ENCODE measurements around the gene ZCCHC24. TPM values are rescaled to one million over a fixed set of nuclear protein-coding genes. Genes with fewer than 3 reads are reported as not detected.

The ZCCHC24 gene
- total RNA-seq, 1 experiment from 2014 or later: 6.0 TPM

DNA sequence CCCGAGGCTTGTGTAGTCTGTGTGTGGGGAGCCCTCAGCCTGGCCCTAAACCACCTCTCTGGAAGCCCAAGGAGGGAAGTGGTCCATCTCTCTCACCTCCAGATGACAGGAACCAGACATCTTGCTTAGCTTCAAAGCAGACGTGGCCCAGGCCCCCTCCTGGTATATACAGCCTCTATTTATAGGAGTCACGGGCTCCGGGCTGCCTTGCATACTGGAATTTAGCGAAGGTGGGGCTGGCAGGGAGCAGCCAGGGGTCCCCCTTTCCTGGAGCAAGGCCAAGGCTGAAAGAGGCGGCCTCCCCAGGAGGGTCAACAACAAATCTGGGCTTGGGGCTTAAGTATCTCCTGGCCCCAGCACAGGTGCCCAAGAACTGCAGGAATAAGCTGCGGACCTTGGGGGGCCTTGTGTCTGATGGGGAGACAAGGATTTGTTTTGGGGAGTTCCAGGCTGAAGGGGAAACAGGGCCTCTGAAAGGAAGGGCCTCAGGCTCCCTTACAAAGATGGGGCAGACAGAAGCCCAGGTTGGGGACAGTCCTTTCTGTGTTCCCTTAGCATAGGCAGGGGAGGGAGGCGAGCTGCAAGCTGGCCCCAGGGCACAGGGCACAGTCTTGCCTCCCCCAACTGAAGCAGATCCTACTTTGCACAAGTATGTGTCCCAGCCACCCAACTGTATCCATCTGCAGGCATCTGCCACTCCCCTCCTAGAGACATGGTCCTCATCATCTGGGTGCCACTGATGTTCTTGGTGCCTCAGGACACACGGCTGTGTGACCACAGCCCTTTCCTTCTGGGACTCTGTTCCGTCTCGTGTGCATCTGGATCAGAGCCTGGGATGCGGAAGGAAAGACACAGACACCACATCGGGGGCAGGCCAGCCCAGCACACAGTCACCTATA is 11.9 kb downstream of the ZCCHC24 start:
- Histone ChIP-seq H2AFZ (no peak overlapping the region), H3K4me2 (peak overlapping the region; percentile 72), H4K20me1 (ENCODE audit: insufficient read depth) (no peaks in the 10 kb centered on the region), H3K9me2 (ENCODE audit: insufficient read depth) (no peaks in the 10 kb centered on the region), H3K27ac (peak overlapping the region; percentile 93), H3K4me1 (replicated peaks; ENCODE audit: insufficient read depth) (peaks cover 52% of the 10 kb centered on the region), H3K36me3 (ENCODE audit: low read depth) (no peaks in the 10 kb centered on the region), H3F3A (ENCODE audit: insufficient read depth, low read depth) (peaks cover 18% of the 10 kb centered on the region), H3K4me3 (peak overlapping the region; percentile 43; the same call in 1 of the 2 replicates), H3K27me3 (ENCODE audit: insufficient read depth, low read depth) (no peaks in the 10 kb centered on the region), H3K9me3 (ENCODE audit: insufficient read depth, low read depth) (no peaks in the 10 kb centered on the region), H3K79me2 (ENCODE audit: low read depth) (peaks cover 23% of the 10 kb centered on the region; the same call in 1 of the 2 replicates)
- ChIA-PET POLR2A (ENCODE audit: unreplicated experiment) (no interaction called here), CTCF (no interaction called here)
- no peak for DNase-seq
- intact Hi-C loops (cut with micrococcal nuclease; ENCODE audit: unreplicated experiment): loop anchor here (2.0 kb wide), 1 partner anchor 59 kb away; no protein-coding TSS in a partner anchor
- no TSS peak for BruUV-seq (replicated peaks)
- no peak for TF ChIP-seq EZH2 (IDR thresholded peaks at IDR 0.05; ENCODE audit: low read depth)
- TF ChIP-seq, protein P1, sequence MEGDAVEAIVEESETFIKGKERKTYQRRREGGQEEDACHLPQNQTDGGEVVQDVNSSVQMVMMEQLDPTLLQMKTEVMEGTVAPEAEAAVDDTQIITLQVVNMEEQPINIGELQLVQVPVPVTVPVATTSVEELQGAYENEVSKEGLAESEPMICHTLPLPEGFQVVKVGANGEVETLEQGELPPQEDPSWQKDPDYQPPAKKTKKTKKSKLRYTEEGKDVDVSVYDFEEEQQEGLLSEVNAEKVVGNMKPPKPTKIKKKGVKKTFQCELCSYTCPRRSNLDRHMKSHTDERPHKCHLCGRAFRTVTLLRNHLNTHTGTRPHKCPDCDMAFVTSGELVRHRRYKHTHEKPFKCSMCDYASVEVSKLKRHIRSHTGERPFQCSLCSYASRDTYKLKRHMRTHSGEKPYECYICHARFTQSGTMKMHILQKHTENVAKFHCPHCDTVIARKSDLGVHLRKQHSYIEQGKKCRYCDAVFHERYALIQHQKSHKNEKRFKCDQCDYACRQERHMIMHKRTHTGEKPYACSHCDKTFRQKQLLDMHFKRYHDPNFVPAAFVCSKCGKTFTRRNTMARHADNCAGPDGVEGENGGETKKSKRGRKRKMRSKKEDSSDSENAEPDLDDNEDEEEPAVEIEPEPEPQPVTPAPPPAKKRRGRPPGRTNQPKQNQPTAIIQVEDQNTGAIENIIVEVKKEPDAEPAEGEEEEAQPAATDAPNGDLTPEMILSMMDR (conservative IDR thresholded peaks at IDR 0.05): no peak

DNA sequence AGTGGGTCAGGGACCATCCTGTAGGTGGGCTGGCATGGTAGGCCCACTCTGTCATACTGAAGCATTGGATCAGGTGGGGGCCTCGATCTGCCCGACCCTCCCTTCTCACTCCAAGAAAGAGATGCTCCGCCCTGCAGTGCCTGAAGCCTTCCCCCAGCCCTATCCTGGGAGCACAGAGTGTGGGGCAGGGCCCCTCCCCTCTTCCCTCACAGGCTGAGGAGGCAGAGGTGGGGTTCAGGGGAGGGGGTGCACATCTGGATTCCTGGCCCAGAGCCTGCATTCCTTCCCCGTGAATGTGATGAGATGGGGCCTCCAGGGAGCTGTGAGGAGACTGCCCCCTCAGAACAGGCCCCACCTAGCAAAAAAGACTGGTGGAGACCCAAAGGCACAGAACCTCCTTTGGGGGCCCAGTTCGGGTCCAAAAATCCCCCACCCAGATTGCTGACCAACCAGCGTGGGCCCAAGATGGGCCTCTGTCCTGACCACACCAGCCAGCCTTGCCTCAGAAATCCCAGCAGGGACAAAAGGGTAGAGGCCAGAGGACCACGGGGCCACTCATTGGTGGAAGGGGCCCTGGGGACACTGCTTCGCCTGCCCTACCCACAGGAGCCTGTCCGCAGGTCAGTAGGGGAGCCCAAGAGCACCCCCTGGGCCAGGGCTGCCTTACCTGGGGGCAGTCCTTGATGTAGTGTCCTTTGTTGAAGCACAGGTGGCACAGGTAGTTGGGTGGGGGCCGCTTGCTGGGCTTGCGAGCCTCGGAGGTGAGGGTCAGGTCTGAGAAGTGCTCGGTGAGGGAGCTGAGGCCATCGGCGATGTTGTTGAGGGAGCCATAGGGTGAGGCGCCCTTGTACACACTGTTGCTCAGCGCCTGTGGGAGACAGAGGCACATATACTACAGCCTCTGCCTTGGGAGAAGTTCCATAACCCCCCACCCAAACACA is 13.3 kb downstream of the ZCCHC24 start:
- no peaks in the 10 kb centered on the region for H3K9me3 ChIP-seq (ENCODE audit: insufficient read depth, low read depth)
- TF ChIP-seq EZH2 (IDR thresholded peaks at IDR 0.05; ENCODE audit: low read depth): no peak
- TF ChIP-seq, protein P1 (conservative IDR thresholded peaks at IDR 0.05): no peak
- H3K36me3 ChIP-seq (ENCODE audit: low read depth): no peaks in the 10 kb centered on the region
- H3K4me3 ChIP-seq: no peak overlapping the region
- H2AFZ ChIP-seq: no peak overlapping the region
- H3K27ac ChIP-seq: no peak overlapping the region
- ChIA-PET CTCF (no interaction called here), POLR2A (ENCODE audit: unreplicated experiment) (no interaction called here)
- peaks cover 40% of the 10 kb centered on the region for H3K4me1 ChIP-seq (replicated peaks; ENCODE audit: insufficient read depth)
- no peak for DNase-seq
- H4K20me1 ChIP-seq (ENCODE audit: insufficient read depth): no peaks in the 10 kb centered on the region
- no TSS peak for BruUV-seq (replicated peaks)
- intact Hi-C loops (cut with micrococcal nuclease; ENCODE audit: unreplicated experiment): no loop called here
- no peaks in the 10 kb centered on the region for H3K27me3 ChIP-seq (ENCODE audit: insufficient read depth, low read depth)
- peaks cover 18% of the 10 kb centered on the region for H3F3A ChIP-seq (ENCODE audit: insufficient read depth, low read depth)
- peaks cover 19% of the 10 kb centered on the region; the same call in 1 of the 2 replicates for H3K79me2 ChIP-seq (ENCODE audit: low read depth)
- no peaks in the 10 kb centered on the region for H3K9me2 ChIP-seq (ENCODE audit: insufficient read depth)
- H3K4me2 ChIP-seq: no peak overlapping the region

DNA sequence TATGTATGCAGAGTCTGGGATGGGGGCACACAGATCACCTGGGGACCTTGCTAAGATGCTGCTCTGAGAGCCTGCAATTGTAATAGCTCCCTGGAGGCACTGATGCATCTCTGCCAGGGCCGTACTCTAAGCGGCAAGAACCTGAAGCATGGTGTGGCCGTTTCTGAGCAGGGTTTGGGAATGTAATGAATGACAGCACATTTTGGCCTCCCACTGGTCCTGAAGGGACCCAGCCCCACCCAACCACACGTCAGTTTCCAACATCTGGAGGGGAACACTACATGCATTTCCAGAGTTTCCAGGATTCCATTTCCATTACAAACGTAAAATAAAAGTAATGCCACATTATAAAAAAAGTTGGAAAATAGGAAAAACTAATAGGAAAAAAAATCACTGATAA is 14.0 kb downstream of the ZCCHC24 start:
- TF ChIP-seq EZH2 (IDR thresholded peaks at IDR 0.05; ENCODE audit: low read depth): no peak
- TF ChIP-seq, protein P1 (conservative IDR thresholded peaks at IDR 0.05): no peak
- Histone ChIP-seq H4K20me1 (ENCODE audit: insufficient read depth) (no peaks in the 10 kb centered on the region), H3K4me1 (replicated peaks; ENCODE audit: insufficient read depth) (peaks cover 32% of the 10 kb centered on the region), H3K79me2 (ENCODE audit: low read depth) (peaks cover 19% of the 10 kb centered on the region; the same call in 1 of the 2 replicates), H3K27ac (no peak overlapping the region), H2AFZ (no peak overlapping the region), H3K4me3 (no peak overlapping the region), H3K9me2 (ENCODE audit: insufficient read depth) (no peaks in the 10 kb centered on the region), H3F3A (ENCODE audit: insufficient read depth, low read depth) (peaks cover 22% of the 10 kb centered on the region), H3K4me2 (no peak overlapping the region), H3K36me3 (ENCODE audit: low read depth) (no peaks in the 10 kb centered on the region), H3K9me3 (ENCODE audit: insufficient read depth, low read depth) (no peaks in the 10 kb centered on the region), H3K27me3 (ENCODE audit: insufficient read depth, low read depth) (no peaks in the 10 kb centered on the region)
- ChIA-PET CTCF (no interaction called here), POLR2A (ENCODE audit: unreplicated experiment) (no interaction called here)
- intact Hi-C loops (cut with micrococcal nuclease; ENCODE audit: unreplicated experiment): no loop called here
- no peak for DNase-seq
- no TSS peak for BruUV-seq (replicated peaks)

Measured in PC-9 (cell line).